GM18951 (cell line): ENCODE data around the gene CPNE5.

Experiments
- POLR2A ChIP-seq: IDR thresholded peaks from 4 replicates; pipeline ENCODE4 v1.6.1; 2011; ENCODE audit warnings: mild to moderate bottlenecking; ENCODE audit not compliant: insufficient read length, insufficient read depth; ENCODE audit errors: extremely low read depth
- in situ Hi-C: fragments of 300-500 bp; cut with MboI; formaldehyde crosslinking; loops from one replicate; pipeline ENCODE4 v1.12.0; 2022; ENCODE audit warnings: low sequenced_read_pairs, mixed read lengths, inconsistent platforms; ENCODE audit not compliant: unreplicated experiment

Gene CPNE5

GRCh38 chr6:36838896-36839748 lies at the start of gene CPNE5:
Gene CPNE5 (minus strand): TSS chr6:36839444. CDS start chr6:36839377, 67 bp downstream.
- TF ChIP-seq POLR2A = no peak
- in situ Hi-C loops = no loop called here

- in situ Hi-C loops = no loop called here
- no peak for TF ChIP-seq POLR2A
Measured at GRCh38 chr6:36888115-36888643, 48.9 kb upstream of the CPNE5 start.

- in situ Hi-C loops = no loop called here
- no peak for TF ChIP-seq POLR2A
Measured at GRCh38 chr6:36886950-36887618, 47.8 kb upstream of the CPNE5 start.

GRCh38 chr6:36885461-36886401 lies 46.5 kb upstream of the CPNE5 start, which contains the start of gene C6orf89:
Gene C6orf89 (plus strand): TSS chr6:36885952. CDS start chr6:36899445, 13,493 bp downstream.
- TF ChIP-seq POLR2A = peak; percentile 91
- in situ Hi-C loops = no loop called here

DNA sequence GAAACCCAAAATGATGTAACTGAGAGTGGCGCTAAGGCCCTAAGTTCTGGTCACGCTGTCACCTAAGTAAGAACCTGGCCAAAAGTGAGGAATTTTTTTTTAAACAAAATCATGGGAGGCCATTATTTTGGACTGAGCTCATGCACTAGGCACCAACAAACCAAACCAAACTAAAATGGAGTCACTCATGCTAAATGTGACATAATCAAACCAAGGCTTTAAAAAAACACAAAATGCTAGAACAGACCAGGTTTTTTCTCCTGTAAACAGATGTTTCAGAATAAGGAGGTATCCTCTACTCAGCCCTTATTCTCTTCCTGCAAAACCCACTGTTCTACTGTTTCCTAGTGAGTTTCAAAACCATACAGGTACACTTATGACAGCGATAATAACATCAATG lies 45.4 kb upstream of the CPNE5 start:
- in situ Hi-C loops = no loop called here
- no peak for TF ChIP-seq POLR2A

DNA sequence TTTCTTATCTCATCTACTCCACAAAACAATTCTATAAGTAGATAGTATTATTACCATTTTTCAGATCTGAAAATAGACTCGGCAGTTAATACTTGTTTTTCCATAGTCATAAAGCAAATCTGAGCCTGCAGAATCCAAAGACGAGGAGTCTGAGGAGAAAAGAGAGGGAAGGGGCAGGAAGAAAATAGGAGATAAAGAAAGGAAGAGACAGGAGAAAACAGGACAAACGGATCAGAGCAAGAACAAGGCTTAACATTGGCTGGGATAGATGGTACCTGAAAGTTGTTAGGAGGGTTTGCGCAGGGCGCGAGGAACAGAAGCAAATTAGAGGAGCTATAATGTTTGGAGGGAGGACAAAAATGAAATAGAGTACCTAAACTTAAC lies 36.0 kb upstream of the CPNE5 start:
- in situ Hi-C loops = no loop called here

GRCh38 chr6:36874443-36875249 lies 35.4 kb upstream of the CPNE5 start, which contains the start of gene PPIL1:
Gene PPIL1 (minus strand): TSS chr6:36874803. CDS start chr6:36874772, 31 bp downstream.
- in situ Hi-C loops = no loop called here

More for the DNA sequence above, 36.0 kb upstream of the CPNE5 start:
- no peak for TF ChIP-seq POLR2A

DNA sequence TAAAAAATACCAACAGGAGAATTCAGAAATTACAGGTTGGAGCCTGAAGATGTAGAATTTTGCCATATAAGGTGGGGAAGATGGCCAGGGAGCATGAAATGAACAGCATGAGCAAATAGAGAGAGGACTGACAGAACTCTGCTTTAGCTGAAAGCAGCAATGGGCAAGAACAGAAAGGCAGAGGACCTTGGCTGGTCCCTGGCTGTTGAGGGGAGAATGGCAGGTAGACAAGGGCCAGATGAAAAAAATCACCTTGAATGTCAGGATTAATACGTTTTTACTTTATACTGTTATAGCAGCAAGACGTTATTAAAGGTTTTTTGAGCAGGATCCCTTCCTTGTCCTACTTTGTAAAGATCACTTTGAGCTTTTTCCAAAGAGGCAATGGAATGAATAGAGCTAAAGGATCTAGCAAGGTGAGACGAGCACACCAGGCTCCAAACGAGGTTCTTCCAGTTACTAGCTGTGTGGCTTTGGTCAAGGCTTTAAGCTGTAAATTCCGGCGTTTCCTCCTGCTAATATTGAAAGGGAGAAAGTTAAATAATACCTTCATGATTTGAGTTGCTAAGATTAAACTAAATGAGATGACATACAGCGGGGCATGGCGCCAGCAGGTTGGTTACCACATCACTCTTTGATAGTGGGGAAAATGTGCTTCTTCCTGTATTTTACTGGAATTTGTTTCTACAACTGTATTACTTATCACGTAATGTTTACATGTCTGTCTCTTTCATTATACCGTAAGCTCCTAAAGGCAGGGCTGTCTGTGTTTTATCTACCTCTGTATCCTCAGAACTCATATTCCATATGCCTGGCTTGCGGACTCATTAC lies 34.6 kb upstream of the CPNE5 start:
- TF ChIP-seq POLR2A = no peak
- in situ Hi-C loops = no loop called here

More at GRCh38 chr6:36874443-36875249, 35.4 kb upstream of the CPNE5 start, which contains the start of gene PPIL1:
- TF ChIP-seq POLR2A = peak; percentile 65

GRCh38 chr6:36873115-36873514 lies 33.9 kb upstream of the CPNE5 start:
- TF ChIP-seq POLR2A = no peak
- in situ Hi-C loops = no loop called here

GRCh38 chr6:36871686-36872085 lies 32.4 kb upstream of the CPNE5 start:
- in situ Hi-C loops = no loop called here

More at GRCh38 chr6:36871686-36872085, 32.4 kb upstream of the CPNE5 start:
- TF ChIP-seq POLR2A = no peak
